Ovary (tissue), 10 donors: ENCODE results near the gene SYNDIG1. TPM values are rescaled to one million over a fixed set of nuclear protein-coding genes. Genes with fewer than 3 reads are reported as not detected.

Source experiments
- DNase-seq, 5 donors: peaks; one replicate each; pipeline ENCODE4 v3.0.0-alpha.2; 2019 to 2020
- H3K27ac ChIP-seq, 2 donors: fragments of 200-600 bp; one replicate each; pipeline versions ENCODE4 v1.5.1 to v1.8.0; 2019 to 2022
- H3K27me3 ChIP-seq: fragments of 200-600 bp; one replicate; pipeline ENCODE4 v1.8.0; 2022
- H3K36me3 ChIP-seq: fragments of 200-600 bp; sonication (generic); one replicate; pipeline ENCODE4 v1.5.1; 2019
- H3K4me1 ChIP-seq: one replicate; pipeline ENCODE4 v1.8.1; 2013; ENCODE audit warnings: mild to moderate bottlenecking, moderate library complexity; ENCODE audit not compliant: insufficient read depth
- H3K4me3 ChIP-seq: fragments of 200-600 bp; sonication (generic); one replicate; pipeline ENCODE4 v1.5.1; 2017
- H3K9me3 ChIP-seq, 2 donors: fragments of 200-600 bp in 1 of 2; sonication (generic) in 1 of 2; one replicate each; pipeline versions ENCODE4 v1.5.1 to v1.8.1; 2013 to 2019; ENCODE audit warnings: mild to moderate bottlenecking in 1 of 2, moderate library complexity in 1 of 2
- CTCF ChIP-seq, 3 donors: fragments of 450-650 bp in 2 of 3; fragments of 200-600 bp in 1 of 3; IDR thresholded peaks; one replicate each; pipeline versions ENCODE4 v1.5.1 to v1.8.0; 2016 to 2022; ENCODE audit warnings: antibody characterized with exemption in 3 of 3, mild to moderate bottlenecking in 1 of 3
- EP300 ChIP-seq: sonication (generic); formaldehyde crosslinking; IDR thresholded peaks from one replicate; pipeline ENCODE4 v1.6.1; 2017; ENCODE audit warnings: antibody characterized with exemption
- POLR2A ChIP-seq: fragments of 450-650 bp; IDR thresholded peaks from one replicate; pipeline ENCODE4 v1.6.1; 2017; ENCODE audit warnings: antibody characterized with exemption, mild to moderate bottlenecking, moderate library complexity
- WGBS, 3 donors: extraction: QIAGEN DNeasy Blood & Tissue Kit in 1 of 3; methylation state at CpG; one replicate each; pipeline versions ENCODE4 v1.1.5 to v1.1.7; 2013 to 2017; 5-methylcytosine and 5-hydroxymethylcytosine counted together
- intact Hi-C, 4 donors: fragments of 100-400 bp; cut with DNase I; formaldehyde crosslinking; loops; one replicate each; pipeline versions ENCODE4 v1.11.0 to v1.15.1; 2022 to 2023
- long read RNA-seq, 3 donors: library from polyadenylated mRNA in 2 of 3; unstranded in 2 of 3; transcript quantifications; one replicate each; pipeline ENCODE4 v2.0.0 and lab custom pipeline, GENCODE V29; 2021 to 2026
- polyA plus RNA-seq, 2 donors: library from polyadenylated mRNA; stranded (reverse); fragments of 200-250 nt in 1 of 2; fragments of 350-450 nt in 1 of 2; fragmentation: Illumina TruSeq in 1 of 2; extraction: RNeasy Lipid Tissue Mini Kit (QIAGEN cat#74804) in 1 of 2; gene quantifications; one replicate each; pipeline ENCODE4 v1.2.3, GENCODE V29; 2013 to 2014
- total RNA-seq, 7 donors: library from RNA; depleted of rRNA in 2 of 7; stranded (reverse); fragments of >200 nt in 2 of 7; fragmentation: NEBNext Ultra II Directional in 3 of 7; extraction: Animal tissue kit (Norgen Biotek cat#: 25700) in 3 of 7; gene quantifications; one replicate each; pipeline versions ENCODE4 v1.1.0 to v1.2.4, GENCODE V29; 2016 to 2023
- donor health status: DM: no; HTN: no; CAD: no; lungs with moderate emphysema.
- donor health status: DM: no; HTN: no; CAD: no.
- donor health status: Bipolar disorder and iron deficiency.
- donor health status: DM: yes; HTN: yes; CAD: no.
- donor health status: DM: no; HTN: no; CAD: no.
- donor health status: DM: yes; HTN: yes; CAD: no.

The SYNDIG1 gene
- total RNA-seq (1 to 10 TPM in 3 of 7 donors, under 1 TPM in 3, not detected in 1; 0.10 to 6.8 (median 1.1) TPM), polyA plus RNA-seq (1 to 10 TPM in 1 of 2 donors, under 1 TPM in 1; 0.91 to 2.0 TPM)
- long read RNA-seq, donor 1, result 0 reads
- long read RNA-seq, donor 2, result 0 reads
- long read RNA-seq, donor 3, partial matches to known transcripts, result 0 of 4 reads
- long read RNA-seq, donor 3, other reads (novel, unspliced or antisense), result 2 of 4 reads

GRCh38 chr20:24469116-24469893, at the start of gene SYNDIG1:
TSS of gene SYNDIG1 (plus strand) at chr20:24469629. CDS start at chr20:24543098, 73,469 bp downstream.
- peaks cover 5% of the 10 kb centered on the region for H3K4me1 ChIP-seq
- peak within 1 kb of the TSS; percentile 39 for H3K4me3 ChIP-seq
- intact Hi-C loops, result loop anchor here in 1 of 4 donors (10.0 kb wide), 2 partner anchors 75 to 375 kb away; no protein-coding TSS in a partner anchor
- no peaks in the 10 kb centered on the region for H3K36me3 ChIP-seq
- no peak within 1 kb of the TSS for H3K27ac ChIP-seq
- no peak for TF ChIP-seq POLR2A
- no peak for TF ChIP-seq EP300
- TF ChIP-seq CTCF (IDR thresholded peaks at IDR 0.05), result no peak
- H3K27me3 ChIP-seq, result no peaks in the 10 kb centered on the region
- DNase-seq, result peak in 1 of 5 donors; percentile 31
- WGBS, 3 donors, result 0 to 1% (median 1%) methylated on average over 54 to 91 of the region's 91 CpGs
- H3K9me3 ChIP-seq, result no peaks in the 10 kb centered on the region

GRCh38 chr20:24419786-24420185, 49.6 kb upstream of the SYNDIG1 start:
- TF ChIP-seq POLR2A (no peak), EP300 (no peak), CTCF (IDR thresholded peaks at IDR 0.05) (no peak)
- Histone ChIP-seq H3K36me3 (no peaks in the 10 kb centered on the region), H3K9me3 (no peaks in the 10 kb centered on the region), H3K4me1 (no peaks in the 10 kb centered on the region), H3K27me3 (no peaks in the 10 kb centered on the region), H3K27ac (no peak overlapping the region), H3K4me3 (no peak overlapping the region)
- WGBS, 3 donors, result 77 to 91% (median 90%) methylated on average over 6 of the region's 6 CpGs
- intact Hi-C loops, result loop anchor here in 1 of 4 donors (10.0 kb wide), 1 partner anchor 65 kb away; no protein-coding TSS in a partner anchor
- DNase-seq, result no peak

GRCh38 chr20:24420567-24420966, 48.9 kb upstream of the SYNDIG1 start:
- no peak for DNase-seq
- intact Hi-C loops, result loop anchor here in 1 of 4 donors (10.0 kb wide), 1 partner anchor 64 kb away; no protein-coding TSS in a partner anchor
- 86 to 90% (median 89%) methylated on average over 4 of the region's 4 CpGs for WGBS, 3 donors
- TF ChIP-seq EP300, result no peak
- TF ChIP-seq CTCF (IDR thresholded peaks at IDR 0.05), result no peak
- no peak for TF ChIP-seq POLR2A
- no peak overlapping the region for H3K4me3 ChIP-seq
- no peaks in the 10 kb centered on the region for H3K9me3 ChIP-seq
- no peaks in the 10 kb centered on the region for H3K36me3 ChIP-seq
- H3K27me3 ChIP-seq, result no peaks in the 10 kb centered on the region
- H3K4me1 ChIP-seq, result no peaks in the 10 kb centered on the region
- no peak overlapping the region for H3K27ac ChIP-seq

- 81 to 88% (median 85%) methylated on average over 9 of the region's 9 CpGs for WGBS, 3 donors
These were observed 48.4 kb upstream of the SYNDIG1 start for GRCh38 chr20:24421071-24421470.

More at GRCh38 chr20:24421071-24421470, 48.4 kb upstream of the SYNDIG1 start:
- H3K27me3 ChIP-seq, result no peaks in the 10 kb centered on the region
- TF ChIP-seq EP300 (no peak), POLR2A (no peak), CTCF (IDR thresholded peaks at IDR 0.05) (no peak)
- no peaks in the 10 kb centered on the region for H3K9me3 ChIP-seq
- no peak overlapping the region for H3K4me3 ChIP-seq
- no peak for DNase-seq
- no peak overlapping the region for H3K27ac ChIP-seq
- H3K36me3 ChIP-seq, result no peaks in the 10 kb centered on the region
- intact Hi-C loops, result loop anchor here in 1 of 4 donors (10.0 kb wide), 1 partner anchor 64 kb away; no protein-coding TSS in a partner anchor
- no peaks in the 10 kb centered on the region for H3K4me1 ChIP-seq
